ENCODE results near the gene DPP10.

DNA sequence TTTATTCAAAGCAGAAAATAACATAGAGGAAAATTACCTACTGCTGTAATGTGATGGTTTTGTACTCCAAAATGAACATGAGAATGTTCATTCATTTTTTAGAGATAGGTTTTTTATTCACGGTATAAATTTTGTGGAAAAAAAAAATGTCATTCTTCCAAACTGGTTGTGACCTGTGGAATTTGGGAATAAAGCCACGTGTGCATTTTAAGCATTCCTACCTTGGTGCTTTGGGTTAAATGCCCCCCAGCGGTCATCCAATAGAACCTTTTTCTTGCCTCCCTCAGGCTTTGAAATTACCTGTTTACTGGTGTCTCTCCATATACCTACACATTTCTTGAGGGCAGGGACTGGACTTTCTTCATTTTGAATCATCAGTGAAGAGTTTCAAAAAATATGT lies 740.7 kb downstream of the DPP10 start:
- TF ChIP-seq ZNF362 (tag by site-specific recombination; IDR thresholded peaks at IDR 0.05) (no peak), ZNF670 (tag by site-specific recombination; IDR thresholded peaks at IDR 0.05; ENCODE audit: low read depth) (no peak), YY2 (tag by site-specific recombination; IDR thresholded peaks at IDR 0.05) (no peak), ZNF274 (IDR thresholded peaks at IDR 0.05; ENCODE audit: low read length) (no peak), ZNF274 (tag by site-specific recombination; IDR thresholded peaks at IDR 0.05; ENCODE audit: borderline replicate concordance) (no peak), REPIN1 (tag by site-specific recombination; IDR thresholded peaks at IDR 0.05; ENCODE audit: low read depth) (no peak), ZSCAN23 (tag by site-specific recombination; IDR thresholded peaks at IDR 0.05) (no peak)
- TF ChIP-seq, protein P1, sequence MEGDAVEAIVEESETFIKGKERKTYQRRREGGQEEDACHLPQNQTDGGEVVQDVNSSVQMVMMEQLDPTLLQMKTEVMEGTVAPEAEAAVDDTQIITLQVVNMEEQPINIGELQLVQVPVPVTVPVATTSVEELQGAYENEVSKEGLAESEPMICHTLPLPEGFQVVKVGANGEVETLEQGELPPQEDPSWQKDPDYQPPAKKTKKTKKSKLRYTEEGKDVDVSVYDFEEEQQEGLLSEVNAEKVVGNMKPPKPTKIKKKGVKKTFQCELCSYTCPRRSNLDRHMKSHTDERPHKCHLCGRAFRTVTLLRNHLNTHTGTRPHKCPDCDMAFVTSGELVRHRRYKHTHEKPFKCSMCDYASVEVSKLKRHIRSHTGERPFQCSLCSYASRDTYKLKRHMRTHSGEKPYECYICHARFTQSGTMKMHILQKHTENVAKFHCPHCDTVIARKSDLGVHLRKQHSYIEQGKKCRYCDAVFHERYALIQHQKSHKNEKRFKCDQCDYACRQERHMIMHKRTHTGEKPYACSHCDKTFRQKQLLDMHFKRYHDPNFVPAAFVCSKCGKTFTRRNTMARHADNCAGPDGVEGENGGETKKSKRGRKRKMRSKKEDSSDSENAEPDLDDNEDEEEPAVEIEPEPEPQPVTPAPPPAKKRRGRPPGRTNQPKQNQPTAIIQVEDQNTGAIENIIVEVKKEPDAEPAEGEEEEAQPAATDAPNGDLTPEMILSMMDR (tag by site-specific recombination; IDR thresholded peaks at IDR 0.05): no peak
- TF ChIP-seq, protein P2, sequence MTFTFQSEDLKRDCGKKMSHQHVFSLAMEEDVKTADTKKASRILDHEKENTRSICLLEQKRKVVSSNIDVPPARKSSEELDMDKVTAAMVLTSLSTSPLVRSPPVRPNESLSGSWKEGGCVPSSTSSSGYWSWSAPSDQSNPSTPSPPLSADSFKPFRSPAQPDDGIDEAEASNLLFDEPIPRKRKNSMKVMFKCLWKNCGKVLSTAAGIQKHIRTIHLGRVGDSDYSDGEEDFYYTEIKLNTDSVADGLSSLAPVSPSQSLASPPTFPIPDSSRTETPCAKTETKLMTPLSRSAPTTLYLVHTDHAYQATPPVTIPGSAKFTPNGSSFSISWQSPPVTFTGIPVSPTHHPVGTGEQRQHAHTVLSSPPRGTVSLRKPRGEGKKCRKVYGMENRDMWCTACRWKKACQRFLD (tag by site-specific recombination; IDR thresholded peaks at IDR 0.05): no peak
- TF ChIP-seq, protein P3, sequence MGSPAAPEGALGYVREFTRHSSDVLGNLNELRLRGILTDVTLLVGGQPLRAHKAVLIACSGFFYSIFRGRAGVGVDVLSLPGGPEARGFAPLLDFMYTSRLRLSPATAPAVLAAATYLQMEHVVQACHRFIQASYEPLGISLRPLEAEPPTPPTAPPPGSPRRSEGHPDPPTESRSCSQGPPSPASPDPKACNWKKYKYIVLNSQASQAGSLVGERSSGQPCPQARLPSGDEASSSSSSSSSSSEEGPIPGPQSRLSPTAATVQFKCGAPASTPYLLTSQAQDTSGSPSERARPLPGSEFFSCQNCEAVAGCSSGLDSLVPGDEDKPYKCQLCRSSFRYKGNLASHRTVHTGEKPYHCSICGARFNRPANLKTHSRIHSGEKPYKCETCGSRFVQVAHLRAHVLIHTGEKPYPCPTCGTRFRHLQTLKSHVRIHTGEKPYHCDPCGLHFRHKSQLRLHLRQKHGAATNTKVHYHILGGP (tag by site-specific recombination; IDR thresholded peaks at IDR 0.05): no peak
- TF ChIP-seq, protein P4, sequence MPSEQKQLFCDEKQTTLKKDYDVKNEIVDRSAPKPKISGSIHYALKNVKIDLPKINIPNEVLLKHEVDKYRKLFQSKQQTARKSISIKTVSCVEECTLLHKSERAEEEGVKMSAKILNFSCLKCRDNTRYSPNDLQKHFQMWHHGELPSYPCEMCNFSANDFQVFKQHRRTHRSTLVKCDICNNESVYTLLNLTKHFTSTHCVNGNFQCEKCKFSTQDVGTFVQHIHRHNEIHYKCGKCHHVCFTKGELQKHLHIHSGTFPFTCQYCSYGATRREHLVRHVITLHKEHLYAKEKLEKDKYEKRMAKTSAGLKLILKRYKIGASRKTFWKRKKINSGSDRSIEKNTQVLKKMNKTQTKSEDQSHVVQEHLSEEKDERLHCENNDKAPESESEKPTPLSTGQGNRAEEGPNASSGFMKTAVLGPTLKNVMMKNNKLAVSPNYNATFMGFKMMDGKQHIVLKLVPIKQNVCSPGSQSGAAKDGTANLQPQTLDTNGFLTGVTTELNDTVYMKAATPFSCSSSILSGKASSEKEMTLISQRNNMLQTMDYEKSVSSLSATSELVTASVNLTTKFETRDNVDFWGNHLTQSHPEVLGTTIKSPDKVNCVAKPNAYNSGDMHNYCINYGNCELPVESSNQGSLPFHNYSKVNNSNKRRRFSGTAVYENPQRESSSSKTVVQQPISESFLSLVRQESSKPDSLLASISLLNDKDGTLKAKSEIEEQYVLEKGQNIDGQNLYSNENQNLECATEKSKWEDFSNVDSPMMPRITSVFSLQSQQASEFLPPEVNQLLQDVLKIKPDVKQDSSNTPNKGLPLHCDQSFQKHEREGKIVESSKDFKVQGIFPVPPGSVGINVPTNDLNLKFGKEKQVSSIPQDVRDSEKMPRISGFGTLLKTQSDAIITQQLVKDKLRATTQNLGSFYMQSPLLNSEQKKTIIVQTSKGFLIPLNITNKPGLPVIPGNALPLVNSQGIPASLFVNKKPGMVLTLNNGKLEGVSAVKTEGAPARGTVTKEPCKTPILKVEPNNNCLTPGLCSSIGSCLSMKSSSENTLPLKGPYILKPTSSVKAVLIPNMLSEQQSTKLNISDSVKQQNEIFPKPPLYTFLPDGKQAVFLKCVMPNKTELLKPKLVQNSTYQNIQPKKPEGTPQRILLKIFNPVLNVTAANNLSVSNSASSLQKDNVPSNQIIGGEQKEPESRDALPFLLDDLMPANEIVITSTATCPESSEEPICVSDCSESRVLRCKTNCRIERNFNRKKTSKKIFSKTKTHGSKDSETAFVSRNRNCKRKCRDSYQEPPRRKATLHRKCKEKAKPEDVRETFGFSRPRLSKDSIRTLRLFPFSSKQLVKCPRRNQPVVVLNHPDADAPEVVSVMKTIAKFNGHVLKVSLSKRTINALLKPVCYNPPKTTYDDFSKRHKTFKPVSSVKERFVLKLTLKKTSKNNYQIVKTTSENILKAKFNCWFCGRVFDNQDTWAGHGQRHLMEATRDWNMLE (tag by site-specific recombination; conservative IDR thresholded peaks at IDR 0.05; ENCODE audit: low read depth): no peak
- TF ChIP-seq, protein P5, sequence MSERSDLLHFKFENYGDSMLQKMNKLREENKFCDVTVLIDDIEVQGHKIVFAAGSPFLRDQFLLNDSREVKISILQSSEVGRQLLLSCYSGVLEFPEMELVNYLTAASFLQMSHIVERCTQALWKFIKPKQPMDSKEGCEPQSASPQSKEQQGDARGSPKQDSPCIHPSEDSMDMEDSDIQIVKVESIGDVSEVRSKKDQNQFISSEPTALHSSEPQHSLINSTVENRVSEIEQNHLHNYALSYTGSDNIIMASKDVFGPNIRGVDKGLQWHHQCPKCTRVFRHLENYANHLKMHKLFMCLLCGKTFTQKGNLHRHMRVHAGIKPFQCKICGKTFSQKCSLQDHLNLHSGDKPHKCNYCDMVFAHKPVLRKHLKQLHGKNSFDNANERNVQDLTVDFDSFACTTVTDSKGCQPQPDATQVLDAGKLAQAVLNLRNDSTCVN (tag by site-specific recombination; optimal IDR thresholded peaks at IDR 0.05): no peak
